H54 (cell line): ENCODE results near the gene FAM53A.

ENCODE experiments used
- DNase-seq: peaks from one replicate; pipeline ENCODE4 v3.0.0; 2011; ENCODE audit warnings: low spot score, mixed read lengths; ENCODE audit not compliant: insufficient read length
- FAIRE-seq: peaks from 3 replicates; lab custom pipeline; 2011; peaks lifted over from hg19 to GRCh38; lab: Jason Lieb, UNC
- POLR2A ChIP-seq: IDR thresholded peaks from 2 replicates; pipeline ENCODE4 v1.6.1; 2011; ENCODE audit warnings: low read depth, mild to moderate bottlenecking, low read length

FAM53A gene

DNA sequence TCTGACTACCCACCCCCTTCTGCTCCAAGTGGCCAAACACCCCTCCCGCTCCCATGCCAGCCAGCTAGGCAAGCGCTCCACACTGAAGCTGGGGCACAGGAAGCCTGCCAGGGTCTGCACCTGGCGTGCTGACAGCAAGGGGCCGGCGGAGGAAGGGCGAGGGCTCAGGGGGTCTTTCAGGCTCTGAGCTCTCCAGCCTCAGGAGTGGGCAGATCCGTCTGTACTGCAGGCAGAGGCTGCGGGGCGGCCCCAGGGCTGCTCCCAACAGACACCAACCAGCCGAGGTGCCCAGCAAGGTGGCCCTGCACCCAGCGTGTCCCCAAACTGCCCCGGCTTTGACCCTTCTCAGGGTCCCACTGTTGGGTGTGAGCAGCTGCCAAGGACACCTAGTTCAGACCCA, 14.8 kb downstream of the FAM53A start:
- FAIRE-seq (no peak), DNase-seq (no peak)
- no peak for TF ChIP-seq POLR2A

DNA sequence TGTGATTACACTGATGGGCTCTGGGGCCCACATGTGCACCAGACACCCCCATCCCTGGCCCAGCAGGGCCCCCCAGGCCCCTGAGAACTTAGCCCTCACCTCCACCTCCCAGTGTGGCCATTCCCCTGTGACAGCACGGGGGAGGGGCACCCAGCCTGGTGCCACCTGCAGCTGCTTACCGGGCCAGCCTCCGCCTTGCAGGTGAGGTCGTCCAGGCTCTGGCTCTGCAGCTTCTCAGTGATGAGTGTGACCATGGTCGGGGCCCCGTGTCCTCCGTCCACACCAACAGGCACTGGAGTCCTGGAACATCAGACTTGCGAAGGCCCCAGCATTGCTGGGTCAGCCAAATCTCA, 15.6 kb downstream of the FAM53A start:
- TF ChIP-seq POLR2A, result no peak
- FAIRE-seq (no peak), DNase-seq (no peak)

DNA sequence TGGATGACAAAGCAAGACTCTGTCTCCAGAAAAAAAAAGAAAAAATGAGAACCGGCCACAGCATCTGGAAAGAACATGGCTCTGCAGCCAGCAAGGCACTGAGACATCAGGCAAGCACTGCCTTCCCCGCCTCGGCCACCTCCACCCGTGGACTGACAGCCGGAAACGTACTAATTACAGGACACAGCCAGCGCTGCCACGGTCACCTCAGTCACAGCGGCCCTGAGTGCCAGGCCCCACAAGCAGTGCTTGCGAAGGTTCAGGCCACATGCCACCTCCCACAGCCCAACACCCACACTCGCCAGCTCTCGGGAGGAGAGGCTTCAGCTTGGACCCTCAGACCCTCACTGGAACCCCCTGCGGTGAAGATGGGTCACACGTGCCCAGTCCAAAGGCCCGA, 16.8 kb downstream of the FAM53A start:
- TF ChIP-seq POLR2A, result no peak
- DNase-seq, result no peak
- FAIRE-seq, result no peak

GRCh38 chr4:1666391-1666790, 17.7 kb downstream of the FAM53A start:
- DNase-seq, result no peak
- FAIRE-seq, result no peak

DNA sequence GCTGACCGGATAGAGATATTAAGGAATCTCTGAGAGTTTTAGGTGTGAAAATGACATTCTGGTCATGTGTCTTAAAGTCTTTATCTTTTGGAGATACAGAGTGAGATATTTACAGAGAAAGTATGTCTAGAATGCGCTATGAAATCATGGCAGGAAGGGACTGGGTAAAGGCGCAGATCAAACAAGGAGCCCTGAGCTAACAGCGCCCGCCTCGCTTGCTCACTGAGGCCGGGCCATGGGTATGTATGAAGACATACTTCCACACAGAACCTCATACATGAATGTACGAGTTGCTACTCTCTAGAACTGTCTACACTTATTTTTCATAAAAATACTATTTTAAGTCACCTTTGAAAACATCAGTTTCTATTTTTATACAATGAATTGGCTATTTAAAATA, 20.0 kb downstream of the FAM53A start:
- no peak for TF ChIP-seq POLR2A
- no peak for DNase-seq
- no peak for FAIRE-seq

More at GRCh38 chr4:1666391-1666790, 17.7 kb downstream of the FAM53A start:
- no peak for TF ChIP-seq POLR2A

DNA sequence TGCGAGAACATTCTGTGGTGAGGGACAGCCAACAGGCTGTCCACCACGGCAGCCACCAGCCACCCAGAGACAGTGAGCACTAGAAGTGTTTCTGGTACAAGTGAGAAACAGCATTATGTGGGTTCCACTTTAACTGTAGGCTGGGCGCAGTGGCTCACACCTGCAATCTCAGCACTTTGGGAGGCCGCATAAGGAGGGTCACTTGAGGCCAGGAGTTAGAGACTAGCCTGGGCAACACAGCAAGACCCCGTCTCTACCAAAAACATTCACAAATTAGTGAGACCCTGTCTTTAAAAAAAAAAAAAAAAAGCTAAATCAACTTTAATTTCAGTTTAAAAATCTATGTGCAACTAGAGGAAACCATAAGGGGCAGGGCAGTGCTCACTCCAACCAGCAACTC, 20.6 kb downstream of the FAM53A start:
- FAIRE-seq, result no peak
- no peak for DNase-seq
- no peak for TF ChIP-seq POLR2A

- no peak for DNase-seq
- FAIRE-seq, result no peak
- no peak for TF ChIP-seq POLR2A
Measured at GRCh38 chr4:1661695-1662094, 22.4 kb downstream of the FAM53A start.

GRCh38 chr4:1660948-1661677, 23.0 kb downstream of the FAM53A start:
- TF ChIP-seq POLR2A, result no peak
- FAIRE-seq (no peak), DNase-seq (no peak)

- no peak for FAIRE-seq
- no peak for TF ChIP-seq POLR2A
- DNase-seq, result no peak
Measured at GRCh38 chr4:1659104-1660043, 24.7 kb downstream of the FAM53A start.

DNA sequence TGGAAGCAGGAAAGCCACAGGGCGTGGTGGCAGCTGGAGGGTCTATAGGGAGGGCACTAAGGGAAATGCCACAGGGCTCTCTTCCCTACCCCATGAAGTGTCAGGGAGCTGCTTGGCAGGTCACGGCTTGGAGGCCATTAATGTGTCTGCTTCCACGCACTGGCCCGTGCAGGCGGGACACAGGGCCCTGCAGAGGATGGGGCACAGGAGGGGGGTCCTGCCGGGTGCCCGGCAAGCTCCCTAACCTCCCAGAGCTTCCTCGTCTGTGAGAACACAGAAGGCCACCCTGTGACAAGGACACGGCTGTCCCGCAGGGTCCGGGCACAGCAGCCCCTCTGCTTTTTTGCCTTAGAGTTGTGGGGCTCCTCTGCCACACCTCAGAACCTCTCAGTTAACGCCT, 25.5 kb downstream of the FAM53A start:
- FAIRE-seq, result no peak

DNA sequence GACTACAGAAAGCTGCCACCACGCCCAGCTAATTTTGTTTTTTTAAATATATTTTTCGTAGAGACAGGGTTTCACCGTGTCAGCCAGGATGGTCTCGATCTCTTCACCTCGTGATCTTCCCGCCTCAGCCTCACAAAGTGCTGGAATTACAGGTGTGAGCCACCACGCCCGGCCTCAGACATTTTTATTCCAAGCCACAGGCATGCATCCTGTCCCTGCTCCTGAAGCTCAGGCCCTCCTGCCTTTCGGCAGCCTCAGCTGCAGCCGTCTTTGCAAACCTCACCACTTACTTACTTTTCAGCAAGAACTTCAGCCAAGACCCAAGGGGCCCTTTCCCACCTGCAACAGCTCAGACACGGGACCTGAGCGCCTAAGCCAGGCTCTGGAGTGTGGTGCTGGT, 26.0 kb downstream of the FAM53A start:
- TF ChIP-seq POLR2A, result no peak
- FAIRE-seq, result no peak
- DNase-seq, result no peak

More for the DNA sequence above, 25.5 kb downstream of the FAM53A start:
- no peak for TF ChIP-seq POLR2A
- no peak for DNase-seq

DNA sequence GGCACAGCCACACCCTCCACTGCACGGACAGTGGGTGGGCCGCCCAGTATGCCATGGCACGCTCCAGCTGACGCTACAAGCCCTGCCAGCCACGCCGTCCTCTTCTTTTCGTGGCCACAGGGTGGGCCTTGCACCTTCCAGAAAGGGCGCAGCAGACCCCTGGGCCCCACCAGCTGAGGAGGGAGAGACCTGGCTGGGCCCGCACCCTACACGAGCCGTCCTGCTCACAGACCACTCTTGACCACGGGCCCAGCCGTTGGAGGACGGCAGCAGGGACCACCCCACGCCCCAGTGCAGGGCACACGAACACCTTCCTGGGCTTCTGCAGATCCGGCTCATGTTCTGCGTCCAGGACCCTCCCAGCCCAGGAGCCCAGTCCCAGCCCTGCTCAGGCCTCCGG, 27.1 kb downstream of the FAM53A start:
- FAIRE-seq, result no peak
- no peak for TF ChIP-seq POLR2A
- DNase-seq, result no peak

- FAIRE-seq, result no peak
- DNase-seq, result no peak
- TF ChIP-seq POLR2A, result no peak
Measured at GRCh38 chr4:1656132-1656531, 28.0 kb downstream of the FAM53A start.

DNA sequence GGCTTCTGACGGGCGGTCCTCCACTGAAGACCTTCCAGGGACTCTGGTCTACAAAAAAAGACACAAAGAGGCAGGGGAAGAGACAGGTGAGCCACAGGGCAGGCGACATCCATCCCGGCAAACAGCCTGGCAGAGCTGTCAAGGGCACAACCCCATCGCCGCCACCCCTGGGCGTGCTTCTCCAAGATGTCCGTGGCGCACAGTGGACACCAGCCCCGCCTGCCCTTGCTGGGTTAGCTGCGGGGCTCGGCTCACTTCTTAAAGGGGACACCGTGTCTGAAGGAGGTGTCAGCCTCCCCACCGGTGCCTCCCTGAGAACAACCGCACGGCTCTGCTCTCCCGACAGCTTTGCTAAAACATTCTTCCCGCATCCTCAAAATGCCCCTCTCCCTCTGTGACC, 28.4 kb downstream of the FAM53A start:
- TF ChIP-seq POLR2A, result no peak
- FAIRE-seq, result no peak
- DNase-seq, result no peak
